Measurements from ENCODE around the gene LSM14A. TPM values are rescaled to one million over a fixed set of nuclear protein-coding genes. Genes with fewer than 3 reads are reported as not detected.

Gene LSM14A
- total RNA-seq, 1 experiment from 2014 or later, result 161 TPM

- Mint-ChIP-seq H3K9me3 (no peaks in the 10 kb centered on the region), H3K36me3 (no peaks in the 10 kb centered on the region), H3K4me1 (peaks cover 15% of the 10 kb centered on the region), H3K27me3 (ENCODE audit: low read depth) (no peaks in the 10 kb centered on the region; the same call in 1 of the 2 replicates), H3K4me3 (peak within 1 kb of the TSS; percentile 97), H3K27ac (peak within 1 kb of the TSS; percentile 99)
- POLR2A ChIA-PET, result interaction anchor here (0.7 kb wide), 1 partner anchor 69 kb away, joined by 4 read pairs; no protein-coding TSS in a partner anchor
- 0 out of 2 replicates have a peak, but pooled peaks have one; percentile 16 for TF ChIP-seq NFYB (CRISPR knock-in tag; conservative IDR thresholded peaks at IDR 0.05; ENCODE audit: low read depth)
- 0 out of 2 replicates have a peak, but pooled peaks have one; percentile 43 for TF ChIP-seq HMGXB4 (CRISPR knock-in tag; IDR thresholded peaks at IDR 0.05)
- TF ChIP-seq ARID4B (CRISPR knock-in tag; IDR thresholded peaks at IDR 0.05; ENCODE audit: borderline replicate concordance), result no peak; the same call in 1 of the 2 replicates
- TF ChIP-seq FOXK1 (CRISPR knock-in tag; IDR thresholded peaks at IDR 0.05), result peak; percentile 99
- TF ChIP-seq CBFB (CRISPR knock-in tag; IDR thresholded peaks at IDR 0.05; ENCODE audit: low read depth), result 0 out of 2 replicates have a peak, but pooled peaks have one; percentile 61
- 0 out of 2 replicates have a peak, but pooled peaks have one; percentile 27 for TF ChIP-seq ZBTB43 (CRISPR knock-in tag; IDR thresholded peaks at IDR 0.05)
- TF ChIP-seq USF2 (CRISPR knock-in tag; IDR thresholded peaks at IDR 0.05), result no peak
- 0 out of 2 replicates have a peak, but pooled peaks have one; percentile 70 for TF ChIP-seq CREM (CRISPR knock-in tag; IDR thresholded peaks at IDR 0.05)
- TF ChIP-seq ZNF263 (CRISPR knock-in tag; IDR thresholded peaks at IDR 0.05; ENCODE audit: low read depth), result no peak
- TF ChIP-seq GABPB1 (CRISPR knock-in tag; IDR thresholded peaks at IDR 0.05), result peak; percentile 59; the same call in 1 of the 2 replicates
- TF ChIP-seq MYBL2 (CRISPR knock-in tag; IDR thresholded peaks at IDR 0.05), result 0 out of 2 replicates have a peak, but pooled peaks have one; percentile 49
- peak; percentile 86 for TF ChIP-seq SP1 (CRISPR knock-in tag; conservative IDR thresholded peaks at IDR 0.05)
- TF ChIP-seq FOXP1 (CRISPR knock-in tag; IDR thresholded peaks at IDR 0.05; ENCODE audit: borderline replicate concordance), result no peak
- 0 out of 2 replicates have a peak, but pooled peaks have one; percentile 48 for TF ChIP-seq E2F5 (CRISPR knock-in tag; IDR thresholded peaks at IDR 0.05)
- 0 out of 2 replicates have a peak, but pooled peaks have one; percentile 28 for TF ChIP-seq ZNF232 (CRISPR knock-in tag; IDR thresholded peaks at IDR 0.05)
- CTCF ChIA-PET, result interaction anchor here (0.9 to 1.0 kb wide), 2 partner anchors 13 to 19 kb away, joined by 3 to 4 read pairs; no protein-coding TSS in a partner anchor
- ATAC-seq (peak; percentile 89), DNase-seq (ENCODE audit: low spot score) (peak; percentile 95)
Observed at GRCh38 chr19:34254046-34254697, 81.9 kb downstream of the LSM14A start, which contains the start of gene GARRE1. GARRE1 (plus strand) TSS chr19:34254554; CDS start chr19:34300474, 45,920 bp downstream.
